Loucy (cell line): Measurements from ENCODE around the gene TGFBR3.

Experiments
- EZH2phosphoT487 ChIP-seq: fragments of 200-600 bp; IDR thresholded peaks from 2 replicates; pipeline ENCODE4 v1.6.1; 2018; ENCODE audit warnings: antibody characterized with exemption, mild to moderate bottlenecking, moderate library complexity, borderline replicate concordance
- TF ChIP-seq, protein P1 (sequence below): fragments of 200-600 bp; sonication (generic); conservative IDR thresholded peaks from 2 replicates; pipeline ENCODE4 v1.5.1; 2014; ENCODE audit warnings: mild to moderate bottlenecking, antibody characterized with exemption, low read length

DNA sequence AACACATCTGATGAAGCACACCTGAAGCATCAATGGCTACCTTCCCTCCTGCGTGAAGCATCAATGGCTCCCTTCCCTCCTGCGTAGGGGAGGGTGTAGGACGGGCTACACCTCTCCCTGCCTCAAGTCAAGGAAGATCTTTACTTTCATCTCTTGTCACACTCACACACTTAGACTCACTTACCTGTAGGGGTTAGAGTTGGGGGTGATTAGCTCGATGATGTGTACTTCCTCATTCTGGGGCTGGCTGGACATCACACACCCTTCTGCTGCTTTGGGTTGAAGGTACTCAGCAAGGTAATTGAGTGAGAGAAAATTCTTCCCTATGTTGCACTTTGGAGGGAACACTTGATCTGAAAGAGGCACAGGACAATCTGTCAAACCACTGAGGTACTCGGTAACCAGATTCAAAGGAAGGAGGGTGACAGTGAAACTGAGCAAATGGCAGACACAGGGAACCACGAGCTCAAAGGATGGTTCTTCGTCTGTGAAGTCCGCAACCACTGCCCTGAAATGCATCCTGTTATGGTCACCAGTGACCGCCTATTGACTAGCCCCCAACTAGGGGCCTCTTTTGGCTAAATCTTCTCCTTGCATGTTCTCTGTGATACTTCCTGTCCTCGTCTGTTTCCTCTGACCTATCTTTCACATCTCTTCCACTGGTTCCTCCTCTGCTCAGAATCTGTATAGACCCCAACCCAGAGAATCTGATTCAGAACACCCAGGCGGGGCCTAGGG lies 156.2 kb downstream of the TGFBR3 start:
- TF ChIP-seq, protein P1, sequence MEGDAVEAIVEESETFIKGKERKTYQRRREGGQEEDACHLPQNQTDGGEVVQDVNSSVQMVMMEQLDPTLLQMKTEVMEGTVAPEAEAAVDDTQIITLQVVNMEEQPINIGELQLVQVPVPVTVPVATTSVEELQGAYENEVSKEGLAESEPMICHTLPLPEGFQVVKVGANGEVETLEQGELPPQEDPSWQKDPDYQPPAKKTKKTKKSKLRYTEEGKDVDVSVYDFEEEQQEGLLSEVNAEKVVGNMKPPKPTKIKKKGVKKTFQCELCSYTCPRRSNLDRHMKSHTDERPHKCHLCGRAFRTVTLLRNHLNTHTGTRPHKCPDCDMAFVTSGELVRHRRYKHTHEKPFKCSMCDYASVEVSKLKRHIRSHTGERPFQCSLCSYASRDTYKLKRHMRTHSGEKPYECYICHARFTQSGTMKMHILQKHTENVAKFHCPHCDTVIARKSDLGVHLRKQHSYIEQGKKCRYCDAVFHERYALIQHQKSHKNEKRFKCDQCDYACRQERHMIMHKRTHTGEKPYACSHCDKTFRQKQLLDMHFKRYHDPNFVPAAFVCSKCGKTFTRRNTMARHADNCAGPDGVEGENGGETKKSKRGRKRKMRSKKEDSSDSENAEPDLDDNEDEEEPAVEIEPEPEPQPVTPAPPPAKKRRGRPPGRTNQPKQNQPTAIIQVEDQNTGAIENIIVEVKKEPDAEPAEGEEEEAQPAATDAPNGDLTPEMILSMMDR = no peak
- TF ChIP-seq EZH2phosphoT487 = no peak
